ENCODE data around the gene ZNF587. TPM values are rescaled to one million over a fixed set of nuclear protein-coding genes. Genes with fewer than 3 reads are reported as not detected.
"Not testable (repeated sequence)": the region's sequence is repeated elsewhere in the genome, so short reads cannot be mapped to it uniquely, and the experiment has no call there.

ZNF587 gene
- total RNA-seq, 2 experiments from 2014 or later, result 22.7 to 45.9 TPM

- POLR2A ChIA-PET, result no interaction called here
- no TSS peak for BruUV-seq (replicated peaks)
These were observed 46.4 kb upstream of the ZNF587 start for GRCh38 chr19:57803265-57803593.

GRCh38 chr19:57803594-57804325 is 45.9 kb upstream of the ZNF587 start:
- H3K79me2 ChIP-seq (ENCODE audit: insufficient read depth, low read depth, low read length), result no peaks in the 10 kb centered on the region
- intact Hi-C loops (cut with micrococcal nuclease; ENCODE audit: unreplicated experiment), result no loop called here
- H2AFZ ChIP-seq (ENCODE audit: low read length), result no peak overlapping the region
- BruUV-seq (replicated peaks), result no TSS peak
- H4K20me1 ChIP-seq (ENCODE audit: insufficient read depth, low read length), result no peaks in the 10 kb centered on the region
- no peak overlapping the region for H3K4me3 ChIP-seq (ENCODE audit: low read depth, low read length, poor library complexity, severe bottlenecking)
- ChIA-PET CTCF (ENCODE audit: unreplicated experiment) (no interaction called here), POLR2A (no interaction called here)
- H3K36me3 ChIP-seq (ENCODE audit: insufficient read depth, low read length), result peaks cover 33% of the 10 kb centered on the region
- no peak overlapping the region for H3K27ac ChIP-seq (ENCODE audit: low read depth, low read length, poor library complexity, severe bottlenecking)
- DNase-seq (ENCODE audit: low spot score), result no peak
- H3K9me3 ChIP-seq (ENCODE audit: low read length), result no peaks in the 10 kb centered on the region
- H3K4me2 ChIP-seq (ENCODE audit: low read length), result no peak overlapping the region
- peaks cover 8% of the 10 kb centered on the region for H3K4me1 ChIP-seq (ENCODE audit: insufficient read depth, low read length, poor library complexity, severe bottlenecking)
- TF ChIP-seq CTCF (conservative IDR thresholded peaks at IDR 0.05; ENCODE audit: low read length) (no peak), EZH2phosphoT487 (IDR thresholded peaks at IDR 0.05; ENCODE audit: borderline replicate concordance, low read depth, low read length) (no peak)
- no peaks in the 10 kb centered on the region for H3K9me2 ChIP-seq (ENCODE audit: insufficient read depth, low read length)

More at GRCh38 chr19:57803265-57803593, 46.4 kb upstream of the ZNF587 start:
- Histone ChIP-seq H3K79me2 (ENCODE audit: insufficient read depth, low read depth, low read length) (no peaks in the 10 kb centered on the region), H3K4me1 (ENCODE audit: insufficient read depth, low read length, poor library complexity, severe bottlenecking) (peaks cover 8% of the 10 kb centered on the region), H3K9me2 (ENCODE audit: insufficient read depth, low read length) (no peaks in the 10 kb centered on the region), H3K4me3 (ENCODE audit: low read depth, low read length, poor library complexity, severe bottlenecking) (no peak overlapping the region), H3K9me3 (ENCODE audit: low read length) (no peaks in the 10 kb centered on the region), H3K4me2 (ENCODE audit: low read length) (no peak overlapping the region), H3K36me3 (ENCODE audit: insufficient read depth, low read length) (peaks cover 28% of the 10 kb centered on the region), H3K27ac (ENCODE audit: low read depth, low read length, poor library complexity, severe bottlenecking) (no peak overlapping the region), H2AFZ (ENCODE audit: low read length) (no peak overlapping the region), H4K20me1 (ENCODE audit: insufficient read depth, low read length) (no peaks in the 10 kb centered on the region)
- CTCF ChIA-PET (ENCODE audit: unreplicated experiment), result no interaction called here
- intact Hi-C loops (cut with micrococcal nuclease; ENCODE audit: unreplicated experiment), result no loop called here
- TF ChIP-seq CTCF (conservative IDR thresholded peaks at IDR 0.05; ENCODE audit: low read length), result no peak
- no peak for TF ChIP-seq EZH2phosphoT487 (IDR thresholded peaks at IDR 0.05; ENCODE audit: borderline replicate concordance, low read depth, low read length)
- no peak for DNase-seq (ENCODE audit: low spot score)

GRCh38 chr19:57807541-57807940 is 42.1 kb upstream of the ZNF587 start:
- H2AFZ ChIP-seq (ENCODE audit: low read length), result no peak overlapping the region
- H3K4me2 ChIP-seq (ENCODE audit: low read length), result no peak overlapping the region
- no peaks in the 10 kb centered on the region for H4K20me1 ChIP-seq (ENCODE audit: insufficient read depth, low read length)
- CTCF ChIA-PET (ENCODE audit: unreplicated experiment), result no interaction called here
- DNase-seq (ENCODE audit: low spot score), result no peak
- no peak overlapping the region for H3K27ac ChIP-seq (ENCODE audit: low read depth, low read length, poor library complexity, severe bottlenecking)
- peaks cover 43% of the 10 kb centered on the region for H3K36me3 ChIP-seq (ENCODE audit: insufficient read depth, low read length)
- no peak overlapping the region for H3K4me3 ChIP-seq (ENCODE audit: low read depth, low read length, poor library complexity, severe bottlenecking)
- no TSS peak for BruUV-seq (replicated peaks)
- no peak for TF ChIP-seq EZH2phosphoT487 (IDR thresholded peaks at IDR 0.05; ENCODE audit: borderline replicate concordance, low read depth, low read length)
- H3K9me2 ChIP-seq (ENCODE audit: insufficient read depth, low read length), result no peaks in the 10 kb centered on the region
- peaks cover 7% of the 10 kb centered on the region for H3K4me1 ChIP-seq (ENCODE audit: insufficient read depth, low read length, poor library complexity, severe bottlenecking)
- intact Hi-C loops (cut with micrococcal nuclease; ENCODE audit: unreplicated experiment), result no loop called here
- POLR2A ChIA-PET, result no interaction called here
- no peaks in the 10 kb centered on the region for H3K9me3 ChIP-seq (ENCODE audit: low read length)
- H3K79me2 ChIP-seq (ENCODE audit: insufficient read depth, low read depth, low read length), result peaks cover 3% of the 10 kb centered on the region; the same call in 1 of the 2 replicates

GRCh38 chr19:57810410-57811295 is 39.0 kb upstream of the ZNF587 start:
- peaks cover 21% of the 10 kb centered on the region for H3K4me1 ChIP-seq (ENCODE audit: insufficient read depth, low read length, poor library complexity, severe bottlenecking)
- intact Hi-C loops (cut with micrococcal nuclease; ENCODE audit: unreplicated experiment); CTCF ChIA-PET (ENCODE audit: unreplicated experiment); H3K4me3 ChIP-seq (ENCODE audit: low read depth, low read length, poor library complexity, severe bottlenecking); H3K27ac ChIP-seq (ENCODE audit: low read depth, low read length, poor library complexity, severe bottlenecking); H3K9me2 ChIP-seq (ENCODE audit: insufficient read depth, low read length); H2AFZ ChIP-seq (ENCODE audit: low read length); H3K9me3 ChIP-seq (ENCODE audit: low read length); H4K20me1 ChIP-seq (ENCODE audit: insufficient read depth, low read length); H3K4me2 ChIP-seq (ENCODE audit: low read length); DNase-seq (ENCODE audit: low spot score); POLR2A ChIA-PET; BruUV-seq (replicated peaks): not testable (repeated sequence)
- H3K79me2 ChIP-seq (ENCODE audit: insufficient read depth, low read depth, low read length), result peaks cover 13% of the 10 kb centered on the region
- peaks cover 43% of the 10 kb centered on the region for H3K36me3 ChIP-seq (ENCODE audit: insufficient read depth, low read length)
